Right lobe of liver (tissue), 4 donors: ENCODE data around the gene C1orf52.

ENCODE experiments used
- CTCF ChIP-seq, 4 donors: fragments of 200-600 bp in 3 of 4; fragments of 450-650 bp in 1 of 4; IDR thresholded peaks; one replicate each; pipeline versions ENCODE4 v1.5.1 to v1.8.0; 2016 to 2022; ENCODE audit warnings: antibody characterized with exemption in 4 of 4, mild to moderate bottlenecking in 2 of 4
- POLR2A ChIP-seq: fragments of 450-650 bp; IDR thresholded peaks from one replicate; pipeline ENCODE4 v1.6.1; 2017; ENCODE audit warnings: antibody characterized with exemption, mild to moderate bottlenecking
- donor health status: DM: no; HTN: no; CAD: no.
- donor health status: DM: no; HTN: no; CAD: no.
- donor health status: DM: no; HTN: yes; CAD: no.

- TF ChIP-seq CTCF (IDR thresholded peaks at IDR 0.05) (no peak), POLR2A (no peak)
These were observed 24.7 kb upstream of the C1orf52 start for GRCh38 chr1:85284202-85284601.
